H1 (cell line): ENCODE measurements around the gene KIAA1671. TPM values are rescaled to one million over a fixed set of nuclear protein-coding genes. Genes with fewer than 3 reads are reported as not detected.

Experiments used
- CREB1 ChIP-seq: IDR thresholded peaks from 2 replicates; pipeline ENCODE4 v1.6.1; 2012; ENCODE audit warnings: inconsistent platforms
- E2F6 ChIP-seq: IDR thresholded peaks from 2 replicates; pipeline ENCODE4 v1.6.1; 2012; ENCODE audit warnings: inconsistent platforms
- EGR1 ChIP-seq: IDR thresholded peaks from 2 replicates; pipeline ENCODE4 v1.6.1; 2011; ENCODE audit warnings: low read depth, low read length, borderline replicate concordance
- EZH2 ChIP-seq: fragments of 200-600 bp; sonication (generic); IDR thresholded peaks from 2 replicates; pipeline ENCODE4 v1.7.1; 2012; ENCODE audit warnings: low read depth, mild to moderate bottlenecking, moderate library complexity, low read length, inconsistent platforms; ENCODE audit not compliant: severe bottlenecking
- FOSL1 ChIP-seq: IDR thresholded peaks from 2 replicates; pipeline ENCODE4 v1.6.1; 2011; ENCODE audit warnings: mild to moderate bottlenecking, low read depth, low read length, moderate library complexity; ENCODE audit not compliant: insufficient read depth
- KDM5A ChIP-seq: fragments of 200-600 bp; IDR thresholded peaks from 2 replicates; pipeline ENCODE4 v1.7.1; 2012; ENCODE audit warnings: mild to moderate bottlenecking, low read length, inconsistent platforms, mixed read lengths
- RBBP5 ChIP-seq: IDR thresholded peaks from 2 replicates; pipeline ENCODE4 v1.7.1; 2012; ENCODE audit warnings: low read depth, mild to moderate bottlenecking, inconsistent platforms, low read length, moderate library complexity, borderline replicate concordance
- SP1 ChIP-seq: IDR thresholded peaks from 2 replicates; pipeline ENCODE4 v1.6.1; 2011; ENCODE audit warnings: low read depth, low read length
- SRF ChIP-seq: IDR thresholded peaks from 2 replicates; pipeline ENCODE4 v1.6.1; 2011; ENCODE audit warnings: mild to moderate bottlenecking, low read depth, low read length, moderate library complexity
- polyA plus RNA-seq, 7 experiments: library from polyadenylated mRNA; depleted of rRNA in 3 of 7; stranded (reverse) in 5 of 7; unstranded in 2 of 7; fragments of >200 nt in 5 of 7; fragments of 200-250 nt in 2 of 7; gene quantifications; 1 replicate in 5 of 7; 2 replicates in 1 of 7; 4 replicates in 1 of 7; pipeline versions ENCODE4 v1.2.1 to v1.2.3, GENCODE V29; 2011 to 2013; ENCODE audit warnings: missing spikeins in 2 of 7, mixed read lengths in 2 of 7
- total RNA-seq: library from RNA; stranded (reverse); fragmentation: NEBNext Ultra II Directional; extraction: Animal tissue kit (Norgen Biotek cat#: 25700); gene quantifications from 2 replicates; pipeline ENCODE4 v1.2.1, GENCODE V29; 2021

KIAA1671 gene
- total and polyA plus RNA-seq, 2 of the 8 experiments (the other 6 are each of a cell fraction or from before 2014, with no cell fraction given), result 6.4 to 23.9 TPM

GRCh38 chr22:25002241-25002985 is 49.9 kb downstream of the KIAA1671 start (continued):
- TF ChIP-seq SP1, result no peak
- no peak for TF ChIP-seq RBBP5
- TF ChIP-seq FOSL1, result no peak
- TF ChIP-seq CREB1, result no peak
- TF ChIP-seq EZH2, result no peak
- TF ChIP-seq E2F6, result no peak
- TF ChIP-seq EGR1, result no peak
- TF ChIP-seq SRF, result no peak
- TF ChIP-seq KDM5A, result no peak
